Small intestine (tissue), 7 donors: ENCODE measurements around the gene MMS19. TPM values are rescaled to one million over a fixed set of nuclear protein-coding genes. Genes with fewer than 3 reads are reported as not detected.

Source experiments
- DNase-seq, 2 donors: peaks; one replicate each; pipeline versions ENCODE4 v3.0.0 to v3.0.0-alpha.2; 2013
- FAIRE-seq: peaks from 2 replicates; lab custom pipeline; 2012; peaks lifted over from hg19 to GRCh38; lab: Jason Lieb, UNC
- H3K27ac ChIP-seq, 3 donors: one replicate each; pipeline ENCODE4 v1.5.1; 2013; ENCODE audit warnings: low read length in 2 of 3, mild to moderate bottlenecking in 2 of 3, control low read depth in 1 of 3, inconsistent platforms in 1 of 3, low read depth in 1 of 3, moderate library complexity in 1 of 3
- H3K27me3 ChIP-seq, 3 donors: one replicate each; pipeline ENCODE4 v1.6.1; 2013; ENCODE audit warnings: low read length in 3 of 3, inconsistent platforms in 1 of 3; ENCODE audit not compliant: control insufficient read depth in 3 of 3, insufficient read depth in 3 of 3
- H3K36me3 ChIP-seq, 3 donors: one replicate each; pipeline ENCODE4 v1.6.1; 2013; ENCODE audit warnings: low read length in 3 of 3, inconsistent platforms in 1 of 3, low read depth in 1 of 3, mild to moderate bottlenecking in 1 of 3, moderate library complexity in 1 of 3; ENCODE audit not compliant: control insufficient read depth in 3 of 3, insufficient read depth in 2 of 3
- H3K4me1 ChIP-seq, 3 donors: one replicate each; pipeline ENCODE4 v1.6.1; 2013; ENCODE audit warnings: low read length in 2 of 3, inconsistent platforms in 1 of 3, low read depth in 1 of 3, mild to moderate bottlenecking in 1 of 3, moderate library complexity in 1 of 3; ENCODE audit not compliant: control insufficient read depth in 3 of 3, insufficient read depth in 2 of 3
- H3K4me3 ChIP-seq, 3 donors: one replicate each; pipeline ENCODE4 v1.5.1; 2013; ENCODE audit warnings: low read length in 3 of 3, control low read depth in 1 of 3, inconsistent platforms in 1 of 3, low read depth in 1 of 3, mild to moderate bottlenecking in 1 of 3, moderate library complexity in 1 of 3
- H3K9me3 ChIP-seq, 2 donors: one replicate each; pipeline ENCODE4 v1.6.1; 2013; ENCODE audit warnings: low read depth in 1 of 2, low read length in 1 of 2; ENCODE audit not compliant: control insufficient read depth in 2 of 2, insufficient read depth in 1 of 2
- WGBS, 3 donors: extraction: QIAGEN DNeasy Blood & Tissue Kit; methylation state at CpG; one replicate each; pipeline ENCODE4 v1.1.7; 2013; 5-methylcytosine and 5-hydroxymethylcytosine counted together
- polyA plus RNA-seq, 4 donors: library from polyadenylated mRNA; stranded (reverse) in 3 of 4; unstranded in 1 of 4; fragments of 200-250 nt in 3 of 4; fragments of 120-200 nt in 1 of 4; gene quantifications; one replicate each; pipeline versions ENCODE4 v1.2.1 to v1.2.3, GENCODE V29; 2013
- donor health status: healthy with polysubstance abuse.
- donor health status: control.
- donor health status: control.
- donor health status: Bipolar disorder and iron deficiency.
- donor health status: healthy.

MMS19 gene
- polyA plus RNA-seq, 4 donors: 44.7 to 55.3 (median 50.5) TPM

GRCh38 chr10:97450828-97451227, 47.4 kb downstream of the MMS19 start:
- FAIRE-seq: no peak

GRCh38 chr10:97445722-97446639, 52.2 kb downstream of the MMS19 start, which contains the start of the genes EXOSC1 and ZDHHC16:
EXOSC1 (minus strand) TSS chr10:97446006; CDS start chr10:97445985, 21 bp downstream.
ZDHHC16 (plus strand) TSS chr10:97446175; CDS start chr10:97451676, 5,501 bp downstream.
- DNase-seq (peak; percentile 96 to 98), FAIRE-seq (no peak)
- 0% methylated on average over 57 to 66 of the region's 66 CpGs for WGBS, 3 donors
- Histone ChIP-seq H3K9me3 (no peaks in the 10 kb centered on the region), H3K4me3 (peak within 1 kb of the TSS; percentile 66 to 90 (median 86)), H3K4me1 (peaks cover 2 to 15% (median 9%) of the 10 kb centered on the region in 3 donors), H3K27me3 (no peaks in the 10 kb centered on the region), H3K27ac (peak within 1 kb of the TSS; percentile 27 to 68 (median 67)), H3K36me3 (peaks cover 2 to 14% (median 6%) of the 10 kb centered on the region in 3 donors)

More at GRCh38 chr10:97450828-97451227, 47.4 kb downstream of the MMS19 start:
- 64 to 77% (median 72%) methylated on average over 2 of the region's 2 CpGs for WGBS, 3 donors
- DNase-seq: no peak
- Histone ChIP-seq H3K9me3 (no peaks in the 10 kb centered on the region), H3K36me3 (peaks cover 0 to 42% (median 9%) of the 10 kb centered on the region in 3 donors), H3K4me1 (peaks cover 0 to 7% (median 4%) of the 10 kb centered on the region in 3 donors), H3K27ac (no peak overlapping the region), H3K4me3 (no peak overlapping the region), H3K27me3 (no peaks in the 10 kb centered on the region)

GRCh38 chr10:97445357-97445721, 52.9 kb downstream of the MMS19 start:
- Histone ChIP-seq H3K9me3 (no peaks in the 10 kb centered on the region), H3K27ac (peak overlapping the region in 2 of 3 donors; percentile 27 to 68), H3K4me3 (peak overlapping the region; percentile 66 to 90 (median 86)), H3K27me3 (no peaks in the 10 kb centered on the region), H3K4me1 (peaks cover 2 to 15% (median 9%) of the 10 kb centered on the region in 3 donors), H3K36me3 (peaks cover 2 to 14% (median 3%) of the 10 kb centered on the region in 3 donors)
- WGBS, 3 donors: 1% methylated on average over 13 of the region's 13 CpGs
- FAIRE-seq (no peak), DNase-seq (peak in 1 of 2 donors; percentile 30)

- H3K4me1 ChIP-seq: peaks cover 2 to 15% (median 9%) of the 10 kb centered on the region in 3 donors
Measured at GRCh38 chr10:97444212-97444611, 54.0 kb downstream of the MMS19 start.

GRCh38 chr10:97442277-97442676, 55.9 kb downstream of the MMS19 start:
- FAIRE-seq: no peak

More at GRCh38 chr10:97444212-97444611, 54.0 kb downstream of the MMS19 start:
- H3K4me3 ChIP-seq: no peak overlapping the region
- H3K36me3 ChIP-seq: peaks cover 2 to 22% (median 5%) of the 10 kb centered on the region in 3 donors
- no peaks in the 10 kb centered on the region for H3K27me3 ChIP-seq
- no peak overlapping the region for H3K27ac ChIP-seq
- H3K9me3 ChIP-seq: no peaks in the 10 kb centered on the region
- DNase-seq: no peak
- WGBS, 3 donors: 76 to 84% (median 80%) methylated on average over 1 of the region's 1 CpG
- FAIRE-seq: no peak

GRCh38 chr10:97435211-97435610, 63.0 kb downstream of the MMS19 start:
- Histone ChIP-seq H3K27me3 (no peaks in the 10 kb centered on the region), H3K36me3 (peaks cover 17 to 66% (median 32%) of the 10 kb centered on the region in 3 donors), H3K4me3 (no peak overlapping the region), H3K4me1 (no peaks in the 10 kb centered on the region), H3K27ac (no peak overlapping the region), H3K9me3 (no peaks in the 10 kb centered on the region)
- 94 to 96% (median 94%) methylated on average over 6 of the region's 6 CpGs for WGBS, 3 donors
- DNase-seq (no peak), FAIRE-seq (no peak)

More at GRCh38 chr10:97442277-97442676, 55.9 kb downstream of the MMS19 start:
- no peak overlapping the region for H3K4me3 ChIP-seq
- DNase-seq: no peak
- WGBS, 3 donors: 91 to 98% (median 94%) methylated on average over 1 of the region's 1 CpG
- H3K9me3 ChIP-seq: no peaks in the 10 kb centered on the region
- no peak overlapping the region for H3K27ac ChIP-seq
- peaks cover 6 to 39% (median 8%) of the 10 kb centered on the region in 3 donors for H3K36me3 ChIP-seq
- H3K4me1 ChIP-seq: peaks cover 2 to 13% (median 9%) of the 10 kb centered on the region in 3 donors
- H3K27me3 ChIP-seq: no peaks in the 10 kb centered on the region

GRCh38 chr10:97434557-97434956, 63.7 kb downstream of the MMS19 start:
- Histone ChIP-seq H3K9me3 (no peaks in the 10 kb centered on the region), H3K4me3 (no peak overlapping the region), H3K27me3 (no peaks in the 10 kb centered on the region), H3K36me3 (peaks cover 17 to 66% (median 32%) of the 10 kb centered on the region in 3 donors), H3K27ac (no peak overlapping the region), H3K4me1 (no peaks in the 10 kb centered on the region)
- WGBS, 3 donors: 92 to 96% (median 94%) methylated on average over 1 of the region's 1 CpG
- DNase-seq (no peak), FAIRE-seq (no peak)

- H3K27ac ChIP-seq: no peak overlapping the region
- H3K36me3 ChIP-seq: peaks cover 17 to 62% (median 30%) of the 10 kb centered on the region in 3 donors
- H3K4me1 ChIP-seq: no peaks in the 10 kb centered on the region
- no peaks in the 10 kb centered on the region for H3K9me3 ChIP-seq
- DNase-seq: no peak
- no peak for FAIRE-seq
- H3K4me3 ChIP-seq: no peak overlapping the region
- no peaks in the 10 kb centered on the region for H3K27me3 ChIP-seq
Measured at GRCh38 chr10:97434055-97434454, 64.2 kb downstream of the MMS19 start.
